ENCODE results near the gene SPEF1. TPM values are rescaled to one million over a fixed set of nuclear protein-coding genes. Genes with fewer than 3 reads are reported as not detected.

SPEF1 gene
- total and polyA plus RNA-seq, 2 of the 13 experiments (the other 11 are each of a cell fraction or from before 2014, with no cell fraction given) = 0.11 to 0.27 TPM

- peak; percentile 98 for TF ChIP-seq CREB3 (CRISPR knock-in tag; IDR thresholded peaks at IDR 0.05)
- TF ChIP-seq TFDP1 (CRISPR knock-in tag; IDR thresholded peaks at IDR 0.05; ENCODE audit: borderline replicate concordance) = peak; percentile 98
- no peak for TF ChIP-seq RFX5 (IDR thresholded peaks at IDR 0.05; ENCODE audit: low read depth, low read length)
- peak; percentile 88; the same call in 1 of the 2 replicates for TF ChIP-seq ZNF737 (CRISPR knock-in tag; IDR thresholded peaks at IDR 0.05; ENCODE audit: borderline replicate concordance)
- 0 out of 2 replicates have a peak, but pooled peaks have one; percentile 64 for TF ChIP-seq ZSCAN22 (CRISPR knock-in tag; IDR thresholded peaks at IDR 0.05)
- no peak for TF ChIP-seq TRIM22 (IDR thresholded peaks at IDR 0.05)
- TF ChIP-seq RELA (CRISPR knock-in tag; IDR thresholded peaks at IDR 0.05) = no peak
- TF ChIP-seq ZNF326 (CRISPR knock-in tag; IDR thresholded peaks at IDR 0.05; ENCODE audit: borderline replicate concordance) = 0 out of 2 replicates have a peak, but pooled peaks have one; percentile 58
- no peak for TF ChIP-seq AFF4 (CRISPR knock-in tag; IDR thresholded peaks at IDR 0.05)
- 0 out of 2 replicates have a peak, but pooled peaks have one; percentile 69 for TF ChIP-seq ZNF83 (CRISPR knock-in tag; IDR thresholded peaks at IDR 0.05; ENCODE audit: borderline replicate concordance)
- peak; percentile 95 for TF ChIP-seq MXD1 (CRISPR knock-in tag; IDR thresholded peaks at IDR 0.05)
- TF ChIP-seq ZNF703 (CRISPR knock-in tag; IDR thresholded peaks at IDR 0.05; ENCODE audit: borderline replicate concordance) = no peak
- TF ChIP-seq FOXO1 (CRISPR knock-in tag; IDR thresholded peaks at IDR 0.05) = peak; percentile 66; the same call in 1 of the 2 replicates
- 0 out of 2 replicates have a peak, but pooled peaks have one; percentile 4 for TF ChIP-seq CREB1 (IDR thresholded peaks at IDR 0.05)
- TF ChIP-seq CREB1 (CRISPR knock-in tag; IDR thresholded peaks at IDR 0.05) = no peak
- TF ChIP-seq ATF5 (CRISPR knock-in tag; IDR thresholded peaks at IDR 0.05; ENCODE audit: low read depth) = no peak
- 0 out of 2 replicates have a peak, but pooled peaks have one; percentile 73 for TF ChIP-seq ZNF841 (CRISPR knock-in tag; IDR thresholded peaks at IDR 0.05; ENCODE audit: borderline replicate concordance)
Measured at GRCh38 chr20:3811467-3812258, 30.4 kb upstream of the SPEF1 start (continued).
